ENCODE data around the gene ISG15.
"Not testable (repeated sequence)": the region's sequence is repeated elsewhere in the genome, so short reads cannot be mapped to it uniquely, and the experiment has no call there.

The ISG15 gene

DNA sequence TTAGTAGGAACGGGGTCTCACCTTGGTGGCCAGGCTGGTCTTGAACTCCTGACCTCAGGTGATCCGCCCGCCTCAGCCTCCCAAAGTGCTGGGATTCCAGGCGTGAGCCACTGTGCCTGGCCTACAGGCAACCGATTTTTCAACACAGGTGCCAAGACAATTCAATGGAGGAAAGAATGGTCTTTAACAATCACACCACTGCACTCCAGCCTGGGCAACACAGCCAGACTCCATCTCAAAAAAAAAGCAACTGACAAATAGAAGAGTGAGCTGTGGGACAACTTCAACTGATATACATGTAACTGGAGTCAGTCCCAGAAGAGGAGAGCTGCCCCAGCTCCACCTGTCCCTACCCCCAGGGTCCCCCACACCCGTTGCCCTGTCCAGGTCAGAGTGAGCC is 18.8 kb upstream of the ISG15 start:
- DNase-seq (ENCODE audit: low spot score): not testable (repeated sequence)

DNA sequence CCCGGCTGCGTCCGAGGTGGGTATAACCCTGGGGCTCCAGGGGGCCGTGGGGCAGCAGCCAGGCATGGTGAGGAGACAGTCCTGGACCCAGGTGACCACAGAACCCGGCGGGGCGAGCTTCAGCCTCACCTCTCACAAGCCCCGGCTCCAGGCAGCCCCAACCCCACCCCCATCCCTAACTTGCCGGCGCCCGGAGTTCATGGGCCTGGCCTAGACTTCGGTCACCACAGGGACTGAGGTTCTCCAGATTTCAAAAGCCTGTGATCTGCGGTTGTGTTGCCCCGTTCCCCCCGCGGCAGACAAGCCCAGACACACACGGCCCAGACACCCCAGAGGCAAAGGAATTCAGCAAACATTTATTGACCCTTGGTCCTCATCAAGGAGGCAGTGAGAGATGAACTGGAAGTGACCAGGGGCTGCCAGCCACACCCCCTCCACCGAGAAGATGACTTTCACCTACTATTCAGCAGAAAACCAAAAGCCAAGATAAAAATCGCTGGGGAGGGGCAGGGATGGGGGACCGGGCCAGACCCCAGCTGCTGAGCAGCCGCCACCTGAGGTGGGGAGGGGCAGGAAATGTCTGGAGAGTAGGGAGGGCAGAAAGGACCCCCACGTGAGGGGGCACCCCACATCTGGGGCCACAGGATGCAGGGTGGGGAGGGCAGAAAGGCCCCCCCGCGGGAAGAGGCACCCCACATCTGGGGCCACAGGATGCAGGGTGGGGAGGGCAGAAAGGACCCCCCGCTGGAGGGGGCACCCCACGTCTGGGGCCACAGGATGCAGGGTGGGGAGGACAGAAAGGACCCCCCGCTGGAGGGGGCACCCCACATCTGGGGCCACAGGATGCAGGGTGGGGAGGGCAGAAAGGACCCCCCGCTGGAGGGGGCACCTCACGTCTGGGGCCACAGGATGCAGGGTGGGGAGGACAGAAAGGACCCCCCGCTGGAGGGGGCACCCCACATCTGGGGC is 17.3 kb upstream of the ISG15 start:
- no peak for DNase-seq (ENCODE audit: low spot score)

DNA sequence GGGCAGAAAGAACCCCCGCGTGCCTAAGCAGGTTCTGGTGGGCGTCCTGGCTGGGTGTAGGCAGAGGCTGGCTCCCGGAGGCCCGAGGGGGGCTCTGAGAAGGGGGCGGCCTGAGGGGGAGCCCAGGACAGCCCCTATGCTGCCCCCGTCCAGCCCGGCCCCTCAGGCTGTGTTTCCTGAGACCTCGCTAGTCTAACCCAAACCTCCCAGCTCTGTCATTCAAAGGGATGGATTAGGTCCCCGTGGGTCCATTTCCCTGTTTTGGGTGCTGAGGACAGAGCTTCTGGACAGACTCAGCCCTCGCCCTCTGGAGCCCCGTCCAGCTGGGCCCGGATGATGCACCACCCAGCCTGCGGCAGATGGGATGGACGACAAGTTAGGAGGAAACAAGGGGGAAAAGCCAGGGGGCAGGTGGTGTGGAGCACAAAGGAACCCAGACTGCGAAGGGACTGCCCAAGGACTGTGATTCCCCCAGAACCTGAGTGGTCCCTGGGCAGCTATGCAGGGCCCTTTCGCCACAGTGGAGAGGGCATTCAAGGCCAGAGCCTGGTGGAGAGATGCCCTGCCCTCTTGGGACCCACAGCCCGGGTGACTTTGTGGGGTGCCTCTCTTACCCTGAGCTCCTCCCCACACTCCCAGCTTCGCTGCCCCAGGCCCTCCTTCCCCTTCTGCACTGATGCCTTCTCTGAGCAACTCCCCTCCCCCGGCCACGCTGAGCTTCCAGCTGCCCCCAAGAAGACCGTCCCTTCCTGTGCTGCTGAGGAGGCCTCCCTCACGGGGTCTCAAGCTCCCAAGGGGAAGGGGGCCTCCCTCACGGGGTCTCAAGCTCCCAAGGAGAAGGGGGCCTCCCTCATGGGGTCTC is 16.2 kb upstream of the ISG15 start:
- peak; percentile 21 for DNase-seq (ENCODE audit: low spot score)

GRCh38 chr1:997713-997992 is 15.6 kb upstream of the ISG15 start:
- DNase-seq (ENCODE audit: low spot score): no peak

GRCh38 chr1:997993-998744 is 15.1 kb upstream of the ISG15 start:
- DNase-seq (ENCODE audit: low spot score): no peak

DNA sequence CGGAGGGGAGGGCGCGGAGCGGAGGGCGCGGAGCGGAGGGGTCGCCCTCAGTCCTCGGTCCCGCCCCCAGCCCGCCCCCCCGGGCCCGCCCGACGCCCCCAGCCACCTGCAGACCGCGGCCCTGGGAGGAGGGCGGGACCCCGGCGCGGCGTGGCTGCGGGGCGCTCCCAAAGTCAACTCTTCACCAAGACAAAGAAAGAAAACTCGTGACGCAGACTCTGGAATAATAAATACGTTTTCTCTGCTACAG is 14.6 kb upstream of the ISG15 start:
- DNase-seq (ENCODE audit: low spot score): peak; percentile 40

- DNase-seq (ENCODE audit: low spot score): no peak
Measured at GRCh38 chr1:998995-999724, 14.1 kb upstream of the ISG15 start.

GRCh38 chr1:999725-1000356 is 13.5 kb upstream of the ISG15 start, which contains the start of gene HES4:
Gene HES4 (minus strand): TSS chr1:1000097. CDS start chr1:999973, 124 bp downstream.
- peak; percentile 94 for DNase-seq (ENCODE audit: low spot score)

DNA sequence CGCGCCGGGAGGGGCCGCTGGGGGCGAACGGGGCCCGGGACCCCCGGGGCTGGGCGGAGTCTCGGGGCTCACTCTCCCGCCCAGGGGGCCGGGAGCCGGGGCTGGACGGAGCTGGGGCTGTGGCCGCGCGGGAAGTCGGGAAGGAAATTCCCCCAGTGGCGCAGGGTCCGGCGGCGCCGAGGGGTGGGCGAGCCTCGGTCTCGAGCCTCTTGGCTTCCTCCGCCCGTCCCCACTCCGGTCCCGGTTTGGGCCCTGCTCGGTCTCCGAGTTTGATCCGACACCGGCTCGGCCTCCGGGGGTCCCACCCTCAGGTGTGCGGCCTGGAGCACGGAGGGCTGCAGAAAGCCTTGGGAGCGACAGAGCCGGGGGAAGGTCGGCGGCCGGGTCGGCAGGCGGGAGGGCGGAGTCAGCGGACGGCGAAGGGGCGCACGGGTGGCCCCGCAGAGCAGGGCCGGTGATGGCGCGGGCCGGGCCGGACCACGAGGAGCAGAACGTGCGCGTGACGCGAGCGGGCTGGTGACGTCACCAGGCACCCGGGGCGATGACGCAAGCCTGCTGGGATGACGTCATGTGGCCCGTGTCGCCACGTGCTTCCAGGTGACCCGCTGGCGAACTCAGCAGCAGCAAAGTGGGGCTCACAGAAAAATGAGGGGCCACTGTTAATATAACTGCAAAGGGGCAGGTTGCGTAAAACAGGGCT is 12.8 kb upstream of the ISG15 start:
- DNase-seq (ENCODE audit: low spot score): peak; percentile 88

DNA sequence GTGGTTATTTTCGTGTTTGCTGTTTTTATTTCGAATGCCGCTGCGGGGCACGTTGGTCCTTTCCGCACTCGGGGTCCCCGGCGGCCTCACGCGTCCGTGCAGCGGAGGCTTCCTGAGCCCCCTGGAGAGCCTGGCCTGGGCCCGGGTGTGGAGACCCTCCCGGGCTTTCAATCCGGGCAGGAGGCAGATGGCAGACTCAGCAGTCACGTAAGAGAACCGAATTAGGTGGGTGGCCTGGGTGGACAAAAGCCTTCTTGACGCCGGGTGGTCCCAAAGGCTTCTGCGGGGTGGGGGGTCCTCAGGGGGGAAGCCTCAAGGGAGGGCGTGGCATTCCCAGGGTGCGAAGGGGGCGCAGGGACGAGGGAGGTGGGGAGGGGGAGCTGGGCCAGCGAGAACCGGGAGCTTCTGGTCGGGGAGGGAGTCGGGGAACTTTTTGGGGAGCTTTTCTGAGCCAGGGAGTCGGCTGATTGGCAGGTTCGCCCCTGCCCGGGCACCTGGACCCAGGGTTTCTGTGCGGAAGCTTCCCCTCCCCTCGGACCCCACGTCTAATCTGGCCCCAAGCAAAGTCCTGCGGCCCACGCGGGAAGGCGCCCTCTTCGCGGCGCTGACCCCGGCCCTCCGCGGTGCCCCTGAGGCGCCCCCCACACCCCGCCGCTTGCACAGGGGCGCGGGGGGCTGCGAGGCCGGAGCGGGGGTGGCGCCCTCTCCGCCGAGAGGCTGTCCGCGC is 12.1 kb upstream of the ISG15 start:
- no peak for DNase-seq (ENCODE audit: low spot score)

DNA sequence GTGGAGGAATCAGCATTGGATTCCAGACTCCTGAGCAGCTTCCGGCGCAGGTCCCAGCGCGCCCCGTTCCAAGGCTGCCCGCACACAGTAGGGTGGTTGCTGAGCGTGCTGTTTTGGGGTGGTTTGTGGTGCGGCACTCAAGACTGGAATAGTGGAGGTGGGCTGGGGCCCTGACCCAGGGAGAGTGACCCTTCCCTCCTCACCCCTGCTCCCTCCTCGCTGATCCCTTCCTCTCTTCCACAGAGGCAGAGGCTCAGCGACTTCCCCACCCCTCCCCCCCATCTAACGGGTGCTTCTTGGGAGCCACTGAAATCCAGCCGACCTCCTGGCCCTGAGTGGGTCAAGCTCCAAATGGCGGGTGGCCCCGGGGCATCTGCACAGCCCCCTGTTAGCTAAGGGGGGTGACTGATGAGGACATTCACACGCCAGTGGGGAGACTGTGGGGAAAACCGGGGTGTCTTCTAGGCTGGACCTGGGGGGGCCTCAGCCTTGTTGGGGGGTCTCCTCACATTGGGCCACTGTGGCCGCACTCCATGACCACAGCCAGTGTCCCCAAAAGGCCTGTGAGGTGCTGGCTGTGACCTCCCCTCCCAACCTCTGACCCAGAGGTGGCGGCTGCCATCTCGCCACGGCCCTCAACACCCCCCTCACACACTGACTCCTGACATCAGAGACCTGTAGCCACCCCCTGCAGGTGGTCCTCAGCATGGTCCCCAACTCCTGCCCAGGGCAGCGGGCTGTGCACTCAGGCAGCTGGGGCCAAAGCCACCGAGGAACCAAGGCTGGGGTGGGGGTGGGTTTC is 9.5 kb upstream of the ISG15 start:
- DNase-seq (ENCODE audit: low spot score): no peak

GRCh38 chr1:1004420-1004779 is 8.9 kb upstream of the ISG15 start:
- no peak for DNase-seq (ENCODE audit: low spot score)

DNA sequence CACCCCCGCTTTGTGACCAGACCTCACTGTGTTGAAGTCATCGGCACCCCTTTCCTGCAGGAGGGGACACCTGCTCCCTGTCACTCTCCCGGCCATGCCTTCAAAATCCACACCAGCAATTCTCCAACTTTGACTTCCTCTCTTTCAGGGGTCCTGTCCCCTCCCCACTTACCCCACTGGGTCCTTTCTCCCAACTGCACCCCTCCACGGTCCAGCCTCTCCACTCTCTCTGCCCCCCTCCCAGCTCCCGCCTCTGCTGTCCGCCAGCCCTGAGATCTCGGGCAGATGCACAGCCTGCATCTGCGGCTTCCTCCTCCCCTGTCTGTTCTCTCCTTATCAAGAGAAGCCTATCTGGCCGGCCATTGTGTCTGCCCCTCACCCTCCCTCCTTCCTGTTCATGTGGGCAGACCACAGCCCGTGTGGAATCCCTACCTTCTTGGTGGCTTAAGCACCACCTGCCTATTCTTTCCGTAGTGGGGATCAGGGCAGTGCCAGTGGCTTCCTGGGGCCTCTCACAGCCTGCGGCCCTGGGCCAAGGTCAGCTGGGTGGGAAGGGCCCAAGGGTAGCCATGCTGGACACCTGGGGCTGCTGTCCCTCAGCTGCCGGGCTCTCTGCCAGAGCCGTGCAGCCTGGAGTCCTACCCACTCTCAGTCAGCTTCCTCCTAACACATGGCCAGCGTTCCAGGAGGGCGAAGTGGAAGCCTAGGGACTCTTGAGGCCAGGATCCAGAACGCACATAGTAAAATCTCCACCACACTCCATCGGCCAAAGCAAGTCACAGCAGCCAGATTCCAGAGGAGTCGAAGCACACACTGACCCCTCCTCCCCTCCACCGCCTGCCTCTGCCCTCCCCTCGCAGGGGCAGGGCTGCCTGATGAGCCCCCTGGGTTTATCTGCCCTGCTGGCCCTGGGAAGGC is 8.3 kb upstream of the ISG15 start:
- peak; percentile 84 for DNase-seq (ENCODE audit: low spot score)

GRCh38 chr1:1005774-1006304 is 7.5 kb upstream of the ISG15 start:
- DNase-seq (ENCODE audit: low spot score): no peak

GRCh38 chr1:1006305-1007159 is 6.8 kb upstream of the ISG15 start:
- peak; percentile 97 for DNase-seq (ENCODE audit: low spot score)

GRCh38 chr1:1010131-1010530 is 3.2 kb upstream of the ISG15 start:
- DNase-seq (ENCODE audit: low spot score): not testable (repeated sequence)

DNA sequence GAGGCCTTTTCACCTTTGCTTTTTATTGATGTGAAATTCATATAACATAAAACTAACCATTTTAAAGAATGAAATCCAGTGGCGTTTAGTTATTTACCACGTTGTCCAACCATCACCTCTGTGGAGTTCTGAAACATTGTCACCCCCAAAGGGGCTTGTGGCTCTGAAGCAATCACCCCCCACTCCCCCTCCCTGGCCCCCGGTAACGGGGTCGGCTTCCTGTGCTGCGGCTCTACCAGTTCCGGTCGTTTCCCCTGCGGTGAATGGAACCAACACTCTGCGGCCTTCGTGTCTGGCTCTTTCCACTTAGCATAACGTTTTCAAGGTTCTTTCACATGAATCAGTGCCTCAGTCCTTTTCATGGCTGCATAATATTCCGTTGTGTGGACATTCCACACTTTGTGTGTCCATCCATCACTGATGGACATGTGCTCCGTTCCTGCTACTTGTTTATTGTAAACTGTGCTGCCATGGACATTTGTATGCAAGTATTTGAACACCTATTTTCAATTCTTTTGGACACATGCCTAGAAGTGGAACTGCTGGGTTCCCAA is 1.8 kb upstream of the ISG15 start:
- no peak for DNase-seq (ENCODE audit: low spot score)
